Activated naive CD4-positive, alpha-beta T cell treated with anti-CD3 and anti-CD28 coated beads for 36 hours (primary cell): ENCODE results near the gene SRPRB. TPM values are rescaled to one million over a fixed set of nuclear protein-coding genes. Genes with fewer than 3 reads are reported as not detected.

Experiments used
- CTCF ChIA-PET: fragments of 350-600 bp; sonication (Branson Sonifier 250); formaldehyde crosslinking; loops from one replicate; lab custom pipeline; 2021; ENCODE audit warnings: antibody characterized with exemption; lab: Charles Lee
- DNase-seq: peaks from one replicate; pipeline ENCODE4 v3.0.0-alpha.2; 2020
- H3K27ac Mint-ChIP-seq: one replicate; pipeline ENCODE4 v1.8.0; 2021; ENCODE audit warnings: mild to moderate bottlenecking, mixed read lengths
- H3K27me3 Mint-ChIP-seq: one replicate; pipeline ENCODE4 v1.8.0; 2021; ENCODE audit warnings: low read depth, mixed read lengths
- H3K36me3 Mint-ChIP-seq: one replicate; pipeline ENCODE4 v1.8.0; 2021; ENCODE audit warnings: low read depth, mixed read lengths
- H3K4me1 Mint-ChIP-seq: one replicate; pipeline ENCODE4 v1.8.0; 2021; ENCODE audit warnings: low read depth, mixed read lengths
- H3K4me3 Mint-ChIP-seq: one replicate; pipeline ENCODE4 v1.8.0; 2021; ENCODE audit warnings: mild to moderate bottlenecking, moderate library complexity, mixed read lengths
- H3K9me3 Mint-ChIP-seq: one replicate; pipeline ENCODE4 v1.8.0; 2021; ENCODE audit warnings: mixed read lengths
- intact Hi-C: fragments of 100-400 bp; cut with micrococcal nuclease; formaldehyde crosslinking; loops from one replicate; pipeline ENCODE4 v1.15.1; 2023
- total RNA-seq, 2 experiments: library from RNA; stranded (reverse); gene quantifications; one replicate each; pipeline ENCODE4 v1.2.3, GENCODE V29; 2021

SRPRB gene
- total RNA-seq, 2 experiments from 2014 or later: 55.0 to 56.8 TPM

DNA sequence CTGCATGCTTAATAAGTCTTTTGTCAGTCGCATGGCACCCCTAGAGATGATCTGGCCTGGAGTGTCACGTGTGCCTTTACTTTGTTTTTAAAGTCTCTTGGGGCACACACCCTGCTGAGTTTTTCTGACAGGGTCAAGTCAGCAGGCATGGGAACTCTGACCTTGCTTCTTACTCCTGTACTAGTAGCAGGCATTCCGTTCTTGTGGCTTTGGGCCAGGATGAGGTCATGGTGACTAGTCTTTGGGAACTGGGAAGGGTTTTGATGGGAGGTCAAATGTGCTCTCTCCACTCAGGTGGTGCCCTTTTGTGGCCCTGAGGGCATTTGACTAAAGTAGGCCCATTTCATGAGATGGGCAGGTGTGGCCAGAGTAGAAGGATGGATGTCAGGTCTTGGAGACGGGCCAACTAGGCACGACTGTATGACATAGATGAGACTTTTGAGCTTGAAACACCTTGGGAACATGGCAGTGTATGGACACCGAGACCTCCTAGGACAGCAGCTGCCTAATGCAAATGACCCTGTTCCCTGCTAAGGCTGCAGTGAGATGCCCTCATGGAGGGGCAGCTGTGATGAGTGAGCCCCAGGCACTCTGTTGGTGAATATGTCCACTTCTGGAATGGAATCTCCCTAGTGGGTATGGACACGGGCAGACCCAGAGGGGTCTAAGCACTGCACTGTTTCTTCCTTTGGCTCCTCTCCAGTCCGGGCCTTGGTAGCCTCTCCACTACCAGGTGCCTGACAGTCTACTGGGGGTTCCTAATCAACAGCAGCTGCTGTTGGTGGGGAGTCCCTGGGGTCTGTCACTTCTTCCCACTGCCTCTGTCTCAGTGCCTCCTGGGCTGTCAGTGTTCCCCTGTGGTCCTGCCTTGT, 16.4 kb downstream of the SRPRB start:
- Mint-ChIP-seq H3K4me3 (no peak overlapping the region), H3K36me3 (peaks cover 53% of the 10 kb centered on the region), H3K27ac (no peak overlapping the region), H3K9me3 (no peaks in the 10 kb centered on the region), H3K27me3 (no peaks in the 10 kb centered on the region), H3K4me1 (peaks cover 2% of the 10 kb centered on the region)
- no peak for DNase-seq
- CTCF ChIA-PET: no interaction called here
- intact Hi-C loops: no loop called here

DNA sequence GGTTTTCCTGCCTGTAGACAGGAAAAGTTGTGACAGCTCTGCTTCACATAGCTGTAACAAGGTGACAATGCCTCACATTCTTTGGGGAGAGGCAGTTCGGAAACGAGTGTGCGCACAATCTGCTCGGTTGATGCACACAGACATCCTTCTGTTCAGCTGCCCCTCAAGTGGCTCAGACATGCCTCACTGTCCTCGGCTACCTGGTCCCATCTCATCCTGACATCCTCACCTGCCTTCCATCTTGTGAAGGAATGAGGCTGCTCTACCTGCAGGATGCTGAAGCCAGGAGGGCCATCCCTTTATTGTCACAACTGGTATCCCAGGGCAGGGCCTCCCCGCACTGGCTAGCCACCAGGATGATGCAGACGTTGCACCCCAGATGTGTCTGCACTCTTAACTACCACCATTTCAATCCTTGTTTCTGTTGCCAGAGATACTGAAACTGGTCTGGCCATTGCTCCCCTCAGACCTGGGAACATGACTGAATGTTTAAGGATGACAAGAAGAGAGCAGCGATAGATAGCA, 19.4 kb downstream of the SRPRB start:
- Mint-ChIP-seq H3K27ac (no peak overlapping the region), H3K4me1 (no peaks in the 10 kb centered on the region), H3K9me3 (no peaks in the 10 kb centered on the region), H3K4me3 (no peak overlapping the region), H3K27me3 (no peaks in the 10 kb centered on the region), H3K36me3 (peaks cover 46% of the 10 kb centered on the region)
- CTCF ChIA-PET: no interaction called here
- intact Hi-C loops: no loop called here
- no peak for DNase-seq

DNA sequence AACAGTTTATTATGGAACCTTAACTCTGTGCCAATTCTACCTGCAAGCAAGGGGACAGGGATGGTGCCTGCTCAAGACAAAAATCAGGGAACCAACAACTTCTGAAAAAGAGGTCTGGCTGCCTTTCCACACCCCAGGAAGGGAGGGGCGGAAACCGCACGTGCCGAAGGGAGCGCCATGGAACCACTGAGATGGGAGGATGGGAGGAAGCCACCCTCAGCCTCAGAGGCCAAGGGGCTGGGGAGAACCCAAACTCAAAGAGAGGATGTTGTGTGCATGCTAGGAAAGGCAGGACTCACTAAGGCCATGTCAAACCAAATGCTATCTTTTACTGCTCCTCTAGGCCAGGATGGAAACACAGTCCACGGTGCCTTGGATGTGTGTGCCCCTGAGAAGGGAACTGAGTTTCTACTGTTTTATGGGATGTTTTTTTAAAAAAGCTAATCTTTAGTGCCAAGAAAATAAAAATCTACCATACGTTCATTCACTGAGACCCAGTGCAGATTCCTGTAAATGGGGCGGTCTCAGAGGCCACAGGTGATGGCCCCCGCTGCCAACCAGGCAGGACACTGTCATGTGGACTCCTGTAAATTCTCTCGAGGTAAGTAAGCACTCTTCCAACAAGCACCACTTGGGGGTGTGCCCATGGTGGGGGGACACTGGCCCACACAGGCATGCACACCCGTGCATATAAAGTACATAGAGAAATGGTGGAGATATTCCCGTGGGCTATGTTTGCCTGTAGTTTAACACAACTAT, 20.5 kb downstream of the SRPRB start:
- peaks cover 36% of the 10 kb centered on the region for H3K36me3 Mint-ChIP-seq
- no peak overlapping the region for H3K4me3 Mint-ChIP-seq
- intact Hi-C loops: no loop called here
- H3K27ac Mint-ChIP-seq: no peak overlapping the region
- CTCF ChIA-PET: no interaction called here
- no peaks in the 10 kb centered on the region for H3K27me3 Mint-ChIP-seq
- no peak for DNase-seq
- no peaks in the 10 kb centered on the region for H3K4me1 Mint-ChIP-seq
- no peaks in the 10 kb centered on the region for H3K9me3 Mint-ChIP-seq

DNA sequence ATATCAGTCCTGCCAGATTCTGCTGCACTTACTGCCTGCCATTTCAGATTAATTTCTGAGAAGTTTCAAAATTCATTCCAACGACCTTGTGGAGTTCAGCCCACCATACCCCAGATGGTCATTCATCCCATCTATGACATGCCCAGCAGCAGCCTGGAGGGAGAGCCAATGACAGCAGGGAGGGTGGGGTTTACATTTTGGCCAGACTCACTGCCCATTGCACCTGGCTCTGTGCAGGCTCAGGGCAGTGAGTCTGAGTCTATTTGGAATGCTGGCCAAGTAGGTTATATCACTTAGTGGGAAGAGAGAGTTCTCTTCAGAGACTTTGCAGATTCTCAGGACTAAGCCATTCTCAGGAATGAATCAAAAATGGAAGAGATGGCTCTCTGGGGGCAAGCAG, 21.5 kb downstream of the SRPRB start:
- CTCF ChIA-PET: no interaction called here
- H3K4me1 Mint-ChIP-seq: no peaks in the 10 kb centered on the region
- H3K27me3 Mint-ChIP-seq: no peaks in the 10 kb centered on the region
- no peak overlapping the region for H3K27ac Mint-ChIP-seq
- peaks cover 31% of the 10 kb centered on the region for H3K36me3 Mint-ChIP-seq
- no peaks in the 10 kb centered on the region for H3K9me3 Mint-ChIP-seq
- no peak for DNase-seq
- intact Hi-C loops: no loop called here
- no peak overlapping the region for H3K4me3 Mint-ChIP-seq

DNA sequence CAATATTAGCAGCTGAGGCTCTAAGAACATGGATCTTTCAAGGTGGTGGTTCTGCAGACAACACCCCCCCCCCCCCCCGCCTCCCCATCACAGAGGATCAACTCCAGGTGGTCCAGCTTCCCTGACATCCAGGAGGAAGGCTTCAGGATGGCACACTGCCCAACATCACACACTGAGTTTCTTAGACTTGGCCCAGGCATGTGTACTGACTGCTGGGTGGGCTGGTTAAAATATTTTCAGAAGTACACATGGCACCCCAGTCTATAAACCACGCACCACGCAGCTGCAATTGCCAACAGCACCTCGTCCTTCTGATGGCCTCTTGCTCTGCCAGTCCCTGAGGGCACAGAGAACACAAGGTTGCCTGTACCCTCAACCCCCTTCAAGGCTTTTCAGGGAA, 22.1 kb downstream of the SRPRB start:
- Mint-ChIP-seq H3K27ac (no peak overlapping the region), H3K36me3 (peaks cover 27% of the 10 kb centered on the region), H3K27me3 (no peaks in the 10 kb centered on the region), H3K9me3 (no peaks in the 10 kb centered on the region), H3K4me1 (no peaks in the 10 kb centered on the region), H3K4me3 (no peak overlapping the region)
- no peak for DNase-seq
- intact Hi-C loops: no loop called here
- CTCF ChIA-PET: no interaction called here

DNA sequence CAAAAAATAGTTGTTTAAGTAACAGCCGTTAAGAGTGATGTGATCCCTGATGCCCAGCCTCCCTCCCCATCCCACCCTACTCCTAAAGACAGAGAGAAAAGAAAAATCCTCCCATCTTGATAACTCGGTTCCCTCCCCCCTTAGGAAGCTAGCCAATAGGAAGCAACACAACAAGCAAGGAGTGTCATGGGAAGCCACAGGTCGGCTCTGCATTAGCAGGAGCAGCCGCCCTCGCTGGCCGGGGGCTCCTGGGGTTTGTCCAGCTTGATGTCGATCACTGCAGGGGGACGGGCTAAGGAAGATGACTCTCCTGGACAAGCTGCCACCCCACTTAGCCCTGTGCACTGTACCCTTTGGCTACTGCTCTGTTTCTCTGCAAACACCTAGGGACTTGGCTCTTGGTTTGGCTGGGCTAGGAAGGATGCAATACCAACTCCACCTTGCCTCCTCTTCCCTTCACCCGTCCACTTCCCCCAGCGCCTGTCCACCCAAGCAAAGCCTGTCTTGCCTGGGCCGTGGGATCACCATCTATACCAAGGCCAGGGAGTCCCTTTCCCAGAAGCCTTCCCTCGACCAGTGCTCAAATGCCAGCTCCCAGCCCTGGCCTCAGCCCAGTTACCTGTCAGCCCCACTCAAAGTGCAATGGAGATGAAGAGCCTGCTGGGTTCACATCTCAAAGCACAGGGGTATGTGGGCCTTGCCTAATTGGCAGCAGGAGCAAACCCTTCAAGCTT, 23.1 kb downstream of the SRPRB start:
- no peaks in the 10 kb centered on the region for H3K27me3 Mint-ChIP-seq
- H3K27ac Mint-ChIP-seq: no peak overlapping the region
- DNase-seq: no peak
- H3K4me1 Mint-ChIP-seq: no peaks in the 10 kb centered on the region
- peaks cover 19% of the 10 kb centered on the region for H3K36me3 Mint-ChIP-seq
- no peaks in the 10 kb centered on the region for H3K9me3 Mint-ChIP-seq
- intact Hi-C loops: no loop called here
- CTCF ChIA-PET: no interaction called here
- no peak overlapping the region for H3K4me3 Mint-ChIP-seq

DNA sequence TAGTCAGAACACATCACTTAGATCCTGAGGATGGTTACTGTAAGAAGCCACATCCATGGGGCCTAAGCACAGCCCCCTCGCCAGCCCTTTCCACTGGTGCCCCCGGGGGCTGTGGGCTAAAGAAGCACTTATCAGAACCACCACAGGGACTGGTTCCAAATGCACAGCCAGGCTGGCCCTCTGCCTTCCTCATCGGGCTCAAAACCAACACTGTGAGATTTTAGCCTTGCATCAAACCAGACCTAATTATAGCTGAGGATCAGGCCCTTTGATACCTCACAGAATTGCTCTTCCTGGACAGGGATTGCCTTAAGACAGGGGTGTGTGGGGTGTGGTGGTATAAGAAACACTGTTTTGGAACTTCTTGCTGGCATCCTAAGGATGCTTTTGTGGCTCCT, 23.7 kb downstream of the SRPRB start:
- intact Hi-C loops: no loop called here
- no peaks in the 10 kb centered on the region for H3K9me3 Mint-ChIP-seq
- no peaks in the 10 kb centered on the region for H3K27me3 Mint-ChIP-seq
- peaks cover 14% of the 10 kb centered on the region for H3K36me3 Mint-ChIP-seq
- H3K4me3 Mint-ChIP-seq: no peak overlapping the region
- CTCF ChIA-PET: no interaction called here
- no peak for DNase-seq
- no peak overlapping the region for H3K27ac Mint-ChIP-seq
- no peaks in the 10 kb centered on the region for H3K4me1 Mint-ChIP-seq

DNA sequence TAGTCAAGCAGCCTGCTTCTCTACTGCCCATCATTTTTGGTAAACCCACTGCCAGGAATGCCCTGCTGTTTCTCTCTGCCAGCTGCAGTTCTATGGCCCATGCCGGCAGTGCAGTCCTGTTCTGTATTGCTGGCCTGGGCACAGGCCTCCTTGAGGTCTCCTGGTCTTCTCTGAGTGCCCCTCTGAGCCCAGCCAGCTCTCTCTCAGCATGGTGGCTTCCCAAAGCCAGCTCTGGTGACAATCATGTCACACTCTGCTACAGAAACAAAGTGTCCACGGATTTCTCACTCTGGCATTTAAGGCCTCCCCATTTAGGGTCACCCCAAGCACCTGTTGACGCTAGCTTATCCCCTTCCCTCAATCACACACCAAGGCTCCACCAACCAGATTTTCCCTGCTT, 24.5 kb downstream of the SRPRB start:
- CTCF ChIA-PET: no interaction called here

DNA sequence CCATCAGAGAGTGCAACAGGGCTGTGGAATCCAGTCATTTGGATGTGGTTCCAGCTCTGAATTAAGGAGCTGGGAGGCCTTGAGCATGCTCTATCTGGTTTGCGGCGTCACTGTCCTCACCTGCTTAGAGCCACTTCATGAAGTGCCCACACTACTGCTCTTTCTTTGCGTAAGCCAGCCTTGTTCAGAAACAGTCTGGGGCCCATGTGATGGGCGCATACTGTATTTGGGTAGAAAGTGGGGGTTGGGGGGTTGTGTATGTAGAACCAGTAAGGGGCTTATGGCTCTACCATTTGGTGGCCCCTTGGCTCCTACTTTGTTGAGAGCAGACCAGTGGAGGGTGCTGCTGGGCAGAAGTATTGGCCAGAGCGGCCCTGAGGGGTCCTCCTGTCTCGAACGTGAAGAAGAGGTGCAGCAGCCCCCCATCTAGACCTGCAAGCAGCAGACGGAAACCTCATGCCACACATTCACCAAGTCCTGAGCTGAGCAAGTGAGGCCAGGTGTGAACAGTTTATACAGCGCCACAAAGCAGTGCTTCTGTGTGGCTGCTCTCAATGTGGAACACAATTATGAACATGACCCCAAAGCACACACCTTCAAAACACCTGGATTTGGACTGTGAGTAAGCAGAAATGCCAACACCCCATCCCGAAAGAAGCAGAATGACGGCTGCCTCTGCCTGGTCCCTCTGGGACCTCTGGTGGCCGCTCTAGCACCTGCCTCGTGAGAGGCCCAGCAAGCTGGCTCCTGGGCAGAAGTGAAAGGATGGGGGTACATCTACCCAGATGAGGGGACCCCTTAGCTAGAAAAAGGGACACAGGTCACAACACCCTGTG, 26.6 kb downstream of the SRPRB start:
- Mint-ChIP-seq H3K36me3 (no peaks in the 10 kb centered on the region), H3K9me3 (no peaks in the 10 kb centered on the region), H3K4me3 (no peak overlapping the region), H3K27ac (no peak overlapping the region), H3K4me1 (no peaks in the 10 kb centered on the region), H3K27me3 (no peaks in the 10 kb centered on the region)
- CTCF ChIA-PET: no interaction called here
- DNase-seq: no peak
- intact Hi-C loops: no loop called here

More for the DNA sequence above, 24.5 kb downstream of the SRPRB start:
- H3K27ac Mint-ChIP-seq: no peak overlapping the region
- H3K9me3 Mint-ChIP-seq: no peaks in the 10 kb centered on the region
- DNase-seq: no peak
- H3K36me3 Mint-ChIP-seq: peaks cover 10% of the 10 kb centered on the region
- H3K27me3 Mint-ChIP-seq: no peaks in the 10 kb centered on the region
- intact Hi-C loops: no loop called here
- H3K4me3 Mint-ChIP-seq: no peak overlapping the region
- H3K4me1 Mint-ChIP-seq: no peaks in the 10 kb centered on the region

DNA sequence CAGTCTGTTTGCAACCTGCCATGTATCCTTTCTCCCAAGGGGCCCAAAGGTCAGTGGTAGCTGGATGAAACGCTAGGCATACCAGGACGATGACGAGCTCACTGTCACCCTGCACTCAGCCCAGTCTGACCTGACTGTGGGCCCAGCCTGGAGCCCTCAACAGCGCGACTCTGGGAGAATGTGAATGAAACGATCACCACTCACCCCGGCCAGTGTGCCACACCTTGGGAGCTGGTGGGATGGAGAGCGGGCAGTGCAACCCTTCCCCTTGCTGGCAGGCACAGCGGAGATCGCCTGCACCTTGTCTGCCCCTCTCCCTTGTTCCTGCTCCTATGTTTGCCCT, 27.2 kb downstream of the SRPRB start:
- H3K9me3 Mint-ChIP-seq: no peaks in the 10 kb centered on the region
- intact Hi-C loops: no loop called here
- H3K27me3 Mint-ChIP-seq: no peaks in the 10 kb centered on the region
- H3K4me1 Mint-ChIP-seq: no peaks in the 10 kb centered on the region
- H3K36me3 Mint-ChIP-seq: no peaks in the 10 kb centered on the region
- CTCF ChIA-PET: no interaction called here
- H3K4me3 Mint-ChIP-seq: no peak overlapping the region
- H3K27ac Mint-ChIP-seq: no peak overlapping the region
- no peak for DNase-seq

DNA sequence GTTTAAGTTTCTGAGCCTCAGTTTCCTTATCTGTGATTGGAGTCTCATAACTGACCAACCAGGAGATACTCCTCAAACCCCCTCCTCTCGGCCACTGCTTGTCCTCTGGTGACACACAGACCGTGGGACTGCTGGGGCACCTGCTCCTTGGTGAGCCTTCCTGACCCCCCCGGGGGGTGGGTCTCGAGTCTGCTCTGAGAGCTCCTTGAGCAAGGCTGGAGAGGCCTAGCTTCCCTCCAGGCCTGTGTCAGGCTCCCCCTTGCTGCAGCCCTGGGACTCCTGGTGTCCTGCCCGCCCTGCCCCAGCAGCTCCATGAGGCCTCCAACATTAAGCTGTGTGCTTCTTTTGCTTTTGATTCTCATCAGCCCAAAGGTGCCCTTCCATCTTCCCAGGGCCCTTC, 27.7 kb downstream of the SRPRB start:
- Mint-ChIP-seq H3K27me3 (no peaks in the 10 kb centered on the region), H3K4me1 (no peaks in the 10 kb centered on the region), H3K4me3 (no peak overlapping the region), H3K9me3 (no peaks in the 10 kb centered on the region), H3K27ac (no peak overlapping the region), H3K36me3 (no peaks in the 10 kb centered on the region)
- intact Hi-C loops: no loop called here
- no peak for DNase-seq
- CTCF ChIA-PET: no interaction called here
